A673 (cell line): ENCODE data around the gene TRPC4AP. TPM values are rescaled to one million over a fixed set of nuclear protein-coding genes. Genes with fewer than 3 reads are reported as not detected.

Source experiments
- BruUV-seq: library from RNA; stranded (reverse); fragments of 400-500 nt; replicated peaks from 2 replicates; lab custom pipeline; 2021; lab: Mats Ljungman, UMichigan
- CTCF ChIA-PET: fragments of 300-600 bp; sonication (Branson Sonifier 250); formaldehyde crosslinking; loops from one replicate; lab custom pipeline; 2022; ENCODE audit warnings: antibody characterized with exemption; lab: Charles Lee
- POLR2A ChIA-PET: fragments of 300-600 bp; sonication (Branson Sonifier 250); formaldehyde crosslinking; loops from one replicate; lab custom pipeline; 2022; ENCODE audit warnings: antibody characterized with exemption; ENCODE audit not compliant: low non-redundant PET; lab: Charles Lee
- DNase-seq: peaks from one replicate; pipeline ENCODE4 v3.0.0-alpha.2; 2015; ENCODE audit warnings: low spot score
- H3K27ac ChIP-seq: fragments of 200-600 bp; sonication (generic); 2 replicates; pipeline ENCODE4 v1.5.1; 2016; ENCODE audit warnings: mixed run types, low read depth, mild to moderate bottlenecking, mixed read lengths, antibody characterized with exemption, low read length; ENCODE audit not compliant: poor library complexity, severe bottlenecking
- H3K27me3 ChIP-seq: fragments of 200-600 bp; sonication (generic); replicated peaks from 2 replicates; pipeline ENCODE4 v1.6.1; 2017; ENCODE audit warnings: mixed run types, low read depth, mild to moderate bottlenecking, mixed read lengths, antibody characterized with exemption, low read length; ENCODE audit not compliant: insufficient read depth, poor library complexity
- H3K36me3 ChIP-seq: fragments of 200-600 bp; sonication (generic); 2 replicates; pipeline ENCODE4 v1.6.1; 2016; ENCODE audit warnings: mixed run types, mild to moderate bottlenecking, mixed read lengths, antibody characterized with exemption, low read length; ENCODE audit not compliant: insufficient read depth, poor library complexity, severe bottlenecking
- H3K4me1 ChIP-seq: fragments of 200-600 bp; sonication (generic); 2 replicates; pipeline ENCODE4 v1.6.1; 2017; ENCODE audit warnings: mixed run types, mild to moderate bottlenecking, mixed read lengths, antibody characterized with exemption, low read length; ENCODE audit not compliant: insufficient read depth, poor library complexity, severe bottlenecking
- H3K4me3 ChIP-seq: fragments of 200-600 bp; sonication (generic); 2 replicates; pipeline ENCODE4 v1.5.1; 2016; ENCODE audit warnings: low read depth, mixed run types, mild to moderate bottlenecking, mixed read lengths, low read length; ENCODE audit not compliant: poor library complexity, severe bottlenecking
- H3K9me3 ChIP-seq: fragments of 200-600 bp; sonication (generic); 2 replicates; pipeline ENCODE4 v1.6.1; 2016; ENCODE audit warnings: mixed run types, low read depth, mild to moderate bottlenecking, mixed read lengths, antibody characterized with exemption, low read length; ENCODE audit not compliant: poor library complexity, severe bottlenecking
- CTCF ChIP-seq: fragments of 300-800, 200-600 bp; sonication (generic); conservative IDR thresholded peaks from 2 replicates; pipeline ENCODE4 v1.5.1; 2017; ENCODE audit warnings: low read depth, mild to moderate bottlenecking, antibody characterized with exemption, low read length, moderate library complexity, mixed read lengths
- EZH2 ChIP-seq: fragments of 200-600 bp; sonication (generic); IDR thresholded peaks from 2 replicates; pipeline ENCODE4 v1.6.1; 2017; ENCODE audit warnings: borderline replicate concordance, low read depth, mild to moderate bottlenecking, mixed read lengths, antibody characterized with exemption, low read length; ENCODE audit not compliant: poor library complexity, severe bottlenecking
- intact Hi-C: fragments of 100-400 bp; cut with micrococcal nuclease; formaldehyde crosslinking; loops from one replicate; pipeline ENCODE4 v1.10.0; 2022; ENCODE audit not compliant: unreplicated experiment
- total RNA-seq: library from RNA; stranded (reverse); gene quantifications from 2 replicates; pipeline ENCODE4 v1.2.3, GENCODE V29; 2021

The TRPC4AP gene
- total RNA-seq, 1 experiment from 2014 or later = 34.6 TPM

GRCh38 chr20:35066194-35066593 lies 26.4 kb downstream of the TRPC4AP start:
- Histone ChIP-seq H3K36me3 (peaks cover 6% of the 10 kb centered on the region), H3K27me3 (no peaks in the 10 kb centered on the region), H3K27ac (no peak overlapping the region), H3K4me1 (peaks cover 10% of the 10 kb centered on the region), H3K9me3 (no peaks in the 10 kb centered on the region), H3K4me3 (no peak overlapping the region)
- no TSS peak for BruUV-seq
- TF ChIP-seq CTCF (no peak), EZH2 (no peak)
- CTCF ChIA-PET = no interaction called here
- DNase-seq = no peak
- POLR2A ChIA-PET = no interaction called here
- intact Hi-C loops = no loop called here

GRCh38 chr20:35065181-35065580 lies 27.4 kb downstream of the TRPC4AP start:
- Histone ChIP-seq H3K27me3 (no peaks in the 10 kb centered on the region), H3K27ac (no peak overlapping the region), H3K4me3 (no peak overlapping the region), H3K36me3 (peaks cover 6% of the 10 kb centered on the region), H3K9me3 (no peaks in the 10 kb centered on the region), H3K4me1 (peaks cover 10% of the 10 kb centered on the region)
- no peak for DNase-seq
- ChIA-PET POLR2A (no interaction called here), CTCF (no interaction called here)
- TF ChIP-seq EZH2 = no peak
- no peak for TF ChIP-seq CTCF
- no TSS peak for BruUV-seq
- intact Hi-C loops = no loop called here

- Histone ChIP-seq H3K27ac (no peak overlapping the region), H3K4me1 (peaks cover 13% of the 10 kb centered on the region), H3K4me3 (no peak overlapping the region), H3K27me3 (no peaks in the 10 kb centered on the region), H3K9me3 (no peaks in the 10 kb centered on the region), H3K36me3 (peaks cover 4% of the 10 kb centered on the region)
- BruUV-seq = no TSS peak
- TF ChIP-seq CTCF = no peak
- no peak for TF ChIP-seq EZH2
- POLR2A ChIA-PET = no interaction called here
- intact Hi-C loops = no loop called here
- CTCF ChIA-PET = no interaction called here
- DNase-seq = no peak
Measured at GRCh38 chr20:35063168-35063567, 29.4 kb downstream of the TRPC4AP start.
